ENCODE data around the gene FRMPD4. TPM values are rescaled to one million over a fixed set of nuclear protein-coding genes. Genes with fewer than 3 reads are reported as not detected.
"Not testable (repeated sequence)": the region's sequence is repeated elsewhere in the genome, so short reads cannot be mapped to it uniquely, and the experiment has no call there.

FRMPD4 gene
- polyA plus RNA-seq, 3 donors: 0.09 to 0.16 (median 0.10) TPM

DNA sequence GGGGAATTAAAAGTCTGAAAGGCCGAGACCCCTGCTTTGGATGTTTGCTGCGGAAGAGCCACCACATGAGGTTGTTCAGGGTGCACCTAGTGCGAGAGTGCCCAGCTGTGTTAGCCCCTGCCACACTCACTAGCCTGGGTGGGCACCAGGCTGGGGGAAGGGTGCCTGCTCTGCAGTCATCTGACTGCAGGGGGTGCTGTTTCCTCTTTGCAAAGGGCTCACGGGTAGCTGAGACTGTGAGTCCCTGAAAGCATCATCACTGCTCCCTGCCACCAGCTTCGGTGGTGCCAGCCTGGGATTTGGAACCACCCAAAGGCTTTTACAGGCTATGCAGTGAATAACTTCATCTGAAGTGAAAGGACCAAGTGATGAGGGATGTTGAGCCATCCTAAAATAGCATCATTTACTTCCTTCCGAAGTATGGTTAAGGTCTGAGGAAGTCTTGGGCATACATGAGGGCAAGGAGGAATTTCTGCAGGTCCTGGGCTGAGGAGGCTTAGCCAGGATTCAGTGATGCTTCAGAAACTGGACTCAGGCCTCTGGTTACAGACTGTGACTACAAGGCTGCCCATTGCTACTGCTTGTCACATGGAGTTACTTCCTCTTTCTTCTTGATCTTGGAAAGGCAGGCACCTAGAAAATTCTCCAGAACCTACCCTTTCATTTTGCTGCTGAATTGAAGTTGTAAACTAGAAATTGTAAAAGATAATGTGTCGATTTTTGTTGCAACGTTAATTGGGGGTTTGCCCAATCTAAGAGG lies 359.7 kb downstream of the FRMPD4 start:
- no peak for DNase-seq

DNA sequence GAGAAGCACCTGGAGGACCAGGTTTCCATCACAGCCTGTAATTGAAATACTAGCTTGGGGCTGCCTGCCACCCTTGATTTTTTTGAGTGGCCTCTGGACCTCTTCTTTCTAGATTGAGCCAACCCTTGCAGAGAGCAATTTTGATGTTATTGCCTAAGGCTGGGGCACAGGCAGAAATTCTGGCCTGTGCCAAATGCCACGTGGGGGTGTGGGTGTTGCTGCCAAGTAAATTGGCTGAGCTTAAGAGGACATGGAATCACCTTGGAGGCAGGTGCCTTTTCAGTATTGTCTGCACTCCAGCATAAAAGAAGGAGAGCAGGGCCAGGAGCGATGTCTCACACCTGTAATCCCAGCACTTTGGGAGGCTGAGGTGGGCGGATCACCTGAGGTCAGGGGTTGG lies 366.9 kb downstream of the FRMPD4 start:
- no peak for DNase-seq

DNA sequence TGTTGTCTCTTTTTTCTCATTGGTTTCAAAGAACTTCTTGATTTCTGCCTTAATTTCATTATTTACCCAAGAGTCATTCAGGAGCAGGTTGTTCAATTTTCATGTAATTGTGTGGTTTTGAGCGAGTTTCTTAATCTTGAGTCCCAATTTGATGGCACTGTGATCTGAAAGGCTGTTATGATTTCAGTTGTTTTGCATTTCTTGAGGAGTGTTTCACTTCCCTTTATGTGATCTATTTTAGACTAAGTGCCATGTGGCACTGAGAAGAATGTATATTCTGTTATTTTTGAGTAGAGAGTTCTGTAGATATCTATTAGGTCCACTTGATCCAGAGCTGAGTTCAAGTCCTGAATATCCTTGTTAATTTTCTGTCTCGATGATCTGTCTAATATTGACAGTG lies 377.1 kb downstream of the FRMPD4 start:
- DNase-seq: not testable (repeated sequence)

DNA sequence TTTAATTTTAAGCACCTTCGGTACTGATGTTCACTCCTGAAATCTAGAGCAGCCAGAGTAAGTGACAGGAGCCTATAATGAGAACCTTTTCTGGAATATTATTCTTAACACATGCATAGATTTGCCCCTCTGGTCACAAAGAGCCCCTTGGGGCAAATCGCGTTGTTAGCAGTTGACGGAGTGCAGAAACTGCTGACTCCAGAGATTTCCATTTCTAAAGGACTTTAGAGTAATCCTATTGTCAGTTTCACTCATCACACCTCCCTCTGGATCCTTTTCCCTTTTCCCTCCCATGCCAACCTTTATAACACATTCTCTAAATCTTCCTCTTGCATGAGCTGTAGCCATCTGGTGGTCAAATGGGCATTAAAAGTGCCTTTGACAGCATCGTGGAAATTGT lies 388.0 kb downstream of the FRMPD4 start:
- no peak for DNase-seq

DNA sequence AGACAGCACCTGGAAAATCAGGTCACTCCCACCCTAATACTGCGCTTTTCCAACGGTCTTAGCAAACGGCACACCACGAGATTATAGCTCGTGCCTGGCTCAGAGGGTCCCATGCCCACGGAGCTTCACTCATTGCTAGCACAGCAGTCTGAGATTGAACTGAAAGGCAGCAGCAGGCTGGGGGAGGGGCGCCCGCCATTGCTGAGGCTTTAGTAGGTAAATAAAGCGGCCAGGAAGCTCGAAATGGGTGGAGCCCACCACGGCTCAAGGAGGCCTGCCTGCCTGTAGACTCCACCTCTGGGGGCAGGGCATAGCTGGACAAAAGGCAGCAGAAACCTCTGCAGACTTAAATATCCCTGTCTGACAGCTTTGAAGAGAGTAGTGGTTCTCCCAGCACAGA lies 399.8 kb downstream of the FRMPD4 start:
- not testable (repeated sequence) for DNase-seq

DNA sequence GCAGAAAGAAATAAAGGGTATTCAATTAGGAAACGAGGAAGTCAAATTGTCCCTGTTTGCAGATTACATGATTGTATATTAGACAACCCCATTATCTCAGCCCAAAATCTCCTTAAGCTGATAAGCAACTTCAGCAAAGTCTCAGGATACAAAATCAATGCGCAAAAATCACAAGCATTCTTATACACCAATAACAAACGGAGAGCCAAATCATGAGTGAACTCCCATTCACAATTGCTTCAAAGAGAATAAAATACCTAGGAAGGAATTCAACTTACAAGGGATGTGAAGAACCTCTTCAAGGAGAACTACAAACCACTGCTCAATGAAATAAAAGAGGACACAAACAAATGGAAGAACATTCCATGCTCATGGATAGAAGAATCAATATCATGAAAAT lies 404.0 kb downstream of the FRMPD4 start:
- DNase-seq: not testable (repeated sequence)

DNA sequence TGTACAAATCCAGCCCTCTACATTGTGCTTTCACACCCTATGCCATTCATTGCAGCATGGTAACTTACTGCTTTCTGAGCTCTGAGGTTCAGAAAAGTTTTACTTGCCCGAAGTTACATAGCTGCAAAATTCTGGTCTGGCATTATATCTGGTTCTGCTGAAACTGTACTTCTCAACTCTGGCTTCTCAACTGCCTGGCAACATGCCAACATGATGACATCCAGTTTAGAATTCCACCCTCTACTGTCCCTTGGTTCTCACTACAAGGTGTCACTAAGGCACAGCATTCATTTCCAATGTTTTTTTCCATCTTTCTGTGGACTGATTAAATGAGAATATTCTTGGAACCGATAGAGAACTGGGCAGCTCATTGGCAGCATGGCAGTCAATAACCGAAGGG lies 410.1 kb downstream of the FRMPD4 start:
- DNase-seq: no peak

DNA sequence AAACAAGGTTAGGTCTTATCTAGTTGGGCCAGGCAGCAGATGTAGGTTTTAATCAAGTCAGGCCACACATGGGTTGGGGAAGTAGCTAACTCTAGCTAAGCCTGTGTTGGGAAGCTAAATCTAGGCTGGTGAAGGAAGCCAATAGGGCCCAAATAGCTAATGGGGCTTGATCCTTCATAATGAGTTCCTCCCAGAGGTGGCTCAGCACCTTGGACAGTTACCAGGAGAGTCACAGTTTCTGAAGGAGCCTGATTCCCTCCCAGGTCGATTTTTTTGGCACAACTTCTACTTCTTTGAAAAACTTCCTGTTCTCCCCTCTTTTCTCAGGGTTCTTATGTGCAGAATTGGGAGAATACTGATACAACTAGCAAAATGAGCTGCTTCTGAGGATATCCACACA lies 410.5 kb downstream of the FRMPD4 start:
- DNase-seq: peak; percentile 27

DNA sequence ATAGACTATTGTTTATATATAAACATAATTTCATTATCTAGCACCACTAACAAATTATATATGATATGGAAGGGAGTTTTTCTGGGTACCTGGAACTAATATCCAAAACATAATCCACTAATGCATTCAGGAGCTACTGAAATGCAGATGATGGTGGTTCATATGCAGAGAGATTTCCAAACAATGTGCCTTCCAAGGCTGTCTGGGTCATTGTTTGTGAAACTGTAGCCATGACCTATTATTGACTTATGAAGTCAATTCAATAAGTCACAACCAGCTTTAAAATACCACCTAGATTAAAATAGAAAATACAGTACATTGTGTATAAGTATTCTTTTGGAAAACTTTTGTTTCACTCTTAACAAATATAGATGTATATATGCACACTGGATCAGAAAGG lies 415.9 kb downstream of the FRMPD4 start:
- DNase-seq: no peak

DNA sequence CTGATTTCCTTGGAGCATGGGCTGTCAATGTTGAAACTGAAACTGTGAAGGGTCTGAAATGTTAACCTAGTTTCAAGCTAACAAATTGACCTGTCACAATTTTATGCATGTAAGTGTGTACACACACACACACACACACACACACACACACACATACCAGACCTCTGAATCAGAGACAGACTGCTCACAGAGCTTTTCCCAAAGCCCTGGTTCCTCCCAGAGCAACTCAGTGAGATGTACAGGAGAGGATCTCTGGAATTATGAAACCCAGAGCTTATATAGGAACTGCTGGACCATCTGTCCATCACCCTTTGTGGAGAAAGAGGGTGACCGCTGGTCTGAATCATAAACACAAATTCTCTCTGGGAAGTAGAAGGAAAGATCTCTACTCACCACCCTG lies 424.8 kb downstream of the FRMPD4 start:
- no peak for DNase-seq

DNA sequence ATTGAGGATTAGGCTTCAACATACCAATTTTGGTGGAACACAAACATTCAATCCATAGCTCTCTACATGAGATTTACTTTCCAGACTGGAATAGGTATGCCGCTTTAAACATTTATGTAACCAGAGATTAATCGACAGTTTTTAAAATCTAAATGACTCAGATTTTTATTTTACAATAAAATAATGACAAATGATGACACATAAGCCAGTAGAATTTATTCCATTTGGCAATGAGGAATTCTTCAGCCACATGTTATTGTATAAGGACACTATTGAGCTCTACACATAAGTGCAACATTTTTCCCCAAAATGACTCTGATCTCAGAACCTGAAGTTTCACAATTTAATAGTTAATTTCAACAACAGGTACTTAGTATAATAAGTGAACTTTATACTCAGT lies 425.9 kb downstream of the FRMPD4 start:
- no peak for DNase-seq

DNA sequence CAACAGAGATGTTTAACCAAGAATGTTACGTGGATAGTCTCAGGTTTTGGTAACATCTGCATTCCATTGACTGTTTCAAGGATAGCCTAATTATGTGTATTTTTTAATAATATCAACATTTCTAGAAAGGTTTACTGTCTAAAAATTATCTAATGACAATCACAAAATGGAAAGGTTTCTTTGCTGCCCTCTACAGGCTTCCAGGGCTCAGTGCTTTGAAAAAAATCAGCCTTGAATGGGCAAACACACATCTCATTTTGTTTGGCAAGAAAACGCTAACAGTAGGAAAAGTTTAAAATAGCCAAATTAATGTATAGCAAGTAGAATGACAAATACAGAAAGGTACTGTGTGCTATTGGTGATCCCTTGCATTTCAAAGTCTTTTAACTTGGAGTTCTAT lies 429.6 kb downstream of the FRMPD4 start:
- no peak for DNase-seq

DNA sequence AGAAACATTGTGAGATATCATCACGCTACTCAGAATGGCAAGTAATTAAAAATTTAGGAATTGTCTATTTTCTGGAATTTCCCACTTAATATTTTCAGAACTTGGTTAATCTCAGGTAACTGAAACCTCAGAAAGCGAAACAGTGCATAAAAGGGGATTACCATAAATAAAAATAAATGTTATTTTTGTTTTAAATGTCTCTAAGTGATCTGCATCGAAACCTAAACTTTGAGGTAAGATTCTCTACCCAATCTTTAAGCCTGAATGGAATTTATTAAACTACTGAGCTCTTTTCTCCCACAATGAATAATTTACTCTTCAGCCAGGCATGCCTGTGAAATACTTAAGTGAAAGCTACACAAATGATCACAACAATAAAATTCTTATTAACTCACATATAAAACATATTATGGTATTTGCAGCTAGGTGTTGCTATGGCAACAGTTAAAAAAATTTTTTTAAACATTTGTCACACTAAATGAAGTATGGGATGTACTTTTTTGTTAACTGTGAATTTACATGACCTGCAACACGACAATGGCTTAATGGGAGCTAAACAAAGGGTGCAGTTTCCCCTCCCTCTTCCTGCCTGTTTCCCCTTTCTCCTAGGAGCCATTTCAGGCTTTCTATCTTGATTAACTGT lies 432.7 kb downstream of the FRMPD4 start:
- no peak for DNase-seq

DNA sequence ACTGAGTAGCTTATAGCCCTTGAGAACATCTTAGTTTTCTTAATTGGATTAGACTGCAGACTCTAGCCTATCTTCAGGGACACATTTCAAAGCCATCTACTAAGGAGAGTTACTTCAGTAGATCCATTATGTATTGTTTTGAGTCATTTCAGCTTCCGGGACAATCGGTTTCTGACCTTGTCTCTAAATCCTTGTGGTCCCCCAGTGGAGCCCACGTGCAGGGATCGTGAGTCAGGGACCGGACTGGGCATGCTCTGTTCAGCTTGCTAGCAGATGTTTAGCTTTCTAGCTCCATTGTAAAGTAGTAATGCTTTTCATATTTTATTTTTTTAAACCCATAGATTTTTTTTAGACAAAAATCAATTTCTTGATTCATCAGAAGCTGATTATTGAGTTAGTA lies 441.0 kb downstream of the FRMPD4 start:
- DNase-seq: no peak

DNA sequence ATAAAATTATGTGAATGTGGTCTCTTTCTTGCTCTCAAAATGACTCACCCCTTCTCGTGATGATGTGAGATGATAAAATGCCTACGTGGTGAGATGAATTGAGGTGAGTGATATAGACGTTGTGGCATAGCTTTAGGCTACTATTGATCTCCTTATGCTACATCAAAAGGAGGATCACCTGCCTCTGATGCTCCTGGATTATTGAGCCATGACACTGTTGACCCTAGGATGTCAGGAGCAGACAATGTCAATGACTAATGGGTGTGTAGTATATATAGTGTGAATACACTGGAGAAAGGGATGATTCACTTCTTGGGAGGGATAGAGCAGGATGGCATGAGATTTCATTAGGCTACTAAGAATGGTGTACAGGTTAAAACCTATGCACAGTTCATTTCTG lies 442.3 kb downstream of the FRMPD4 start:
- DNase-seq: no peak

DNA sequence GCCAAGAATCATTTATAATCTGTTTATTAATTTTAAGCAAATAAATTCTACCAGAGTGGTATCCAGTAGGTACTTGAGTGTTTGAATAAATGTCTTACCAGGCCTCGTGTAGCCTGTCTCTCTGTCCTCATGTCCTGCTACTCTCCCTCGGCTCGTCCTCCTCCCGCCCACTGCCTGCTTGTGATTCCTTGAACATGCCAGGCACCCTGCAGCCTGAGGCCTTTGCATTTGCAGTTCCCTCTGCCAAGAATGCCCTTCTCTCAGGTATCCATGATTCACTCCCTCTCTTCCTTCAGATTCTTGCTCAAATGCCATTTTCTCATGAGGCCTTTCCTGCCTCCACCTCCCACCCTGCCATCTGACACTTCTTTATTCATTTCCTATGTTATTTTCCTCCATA lies 443.3 kb downstream of the FRMPD4 start:
- DNase-seq: no peak

DNA sequence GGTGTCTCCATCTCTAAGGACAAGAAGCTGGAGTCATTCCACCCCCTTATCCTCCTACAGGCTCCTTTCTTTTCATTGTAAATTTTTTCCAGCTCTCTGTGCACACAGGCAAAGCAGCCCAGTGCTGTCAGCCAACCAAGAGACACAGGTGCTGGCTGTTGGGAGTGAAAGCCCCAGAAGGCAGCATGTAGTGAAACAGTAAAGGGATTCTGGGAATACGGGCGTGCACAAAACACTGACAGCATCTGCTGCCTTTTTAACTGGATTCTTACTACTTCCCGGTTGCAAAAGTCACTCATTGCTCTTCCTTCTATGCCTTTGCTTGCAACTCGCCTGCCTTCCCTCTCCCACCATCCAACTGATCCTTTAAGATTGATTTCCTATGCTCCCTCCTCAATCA lies 444.4 kb downstream of the FRMPD4 start:
- DNase-seq: no peak

DNA sequence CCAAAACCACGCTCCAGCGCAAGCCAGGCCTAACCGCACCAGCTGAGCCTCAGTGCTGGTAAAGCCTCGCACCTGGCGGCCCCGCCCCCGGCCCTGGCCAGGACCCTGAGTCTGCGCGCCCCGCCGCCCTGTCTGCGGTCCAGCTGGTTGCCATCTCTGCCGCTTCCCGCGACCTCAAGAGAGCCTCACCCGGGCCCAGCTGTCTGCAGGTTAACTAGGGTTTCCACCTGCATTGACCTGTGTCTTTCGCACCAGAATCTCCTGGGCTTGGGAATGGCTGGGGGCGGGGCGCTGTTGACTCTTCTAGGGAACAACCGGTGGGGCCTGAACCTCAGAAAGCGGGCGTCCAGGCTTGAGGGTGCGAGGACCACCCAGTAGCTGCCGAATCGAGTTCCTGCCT lies 445.3 kb downstream of the FRMPD4 start:
- no peak for DNase-seq

DNA sequence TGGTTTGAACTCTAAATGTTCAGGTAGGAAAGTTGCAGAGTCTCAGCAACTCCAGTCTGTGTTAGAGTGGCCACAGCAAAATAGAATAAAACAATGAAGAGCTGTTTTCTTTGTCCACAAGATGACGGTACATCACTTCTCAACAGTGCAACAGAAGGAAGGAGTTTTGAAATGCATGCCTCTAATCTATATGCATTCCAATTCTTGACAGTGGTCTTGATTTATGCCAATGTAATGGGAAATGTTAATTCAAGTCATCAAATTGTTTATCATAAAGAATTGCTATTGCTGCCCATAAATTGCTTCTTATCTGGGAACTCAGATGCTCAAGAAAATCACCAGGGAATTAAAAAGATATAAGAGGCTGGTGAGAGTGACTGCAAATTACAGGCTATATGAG lies 457.4 kb downstream of the FRMPD4 start:
- DNase-seq: no peak

DNA sequence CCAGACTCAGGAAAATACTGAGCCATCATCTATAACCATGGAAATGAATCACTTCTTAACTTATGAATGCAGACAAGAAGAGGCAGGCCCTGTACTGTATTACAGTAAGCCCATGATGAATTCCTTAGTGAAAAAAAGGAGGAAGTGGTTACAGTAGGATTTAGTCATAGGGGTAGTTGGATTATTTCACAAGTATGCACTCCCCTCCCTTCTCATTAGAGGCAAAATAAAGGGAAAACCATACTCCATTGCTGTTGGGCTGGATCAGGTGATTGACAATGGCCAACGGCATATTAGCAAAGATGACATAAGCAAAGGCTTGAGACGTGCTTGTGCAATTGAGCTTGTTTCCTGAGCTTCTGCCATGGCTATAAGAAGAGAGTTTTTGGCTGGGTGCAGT lies 471.8 kb downstream of the FRMPD4 start:
- DNase-seq: no peak

DNA sequence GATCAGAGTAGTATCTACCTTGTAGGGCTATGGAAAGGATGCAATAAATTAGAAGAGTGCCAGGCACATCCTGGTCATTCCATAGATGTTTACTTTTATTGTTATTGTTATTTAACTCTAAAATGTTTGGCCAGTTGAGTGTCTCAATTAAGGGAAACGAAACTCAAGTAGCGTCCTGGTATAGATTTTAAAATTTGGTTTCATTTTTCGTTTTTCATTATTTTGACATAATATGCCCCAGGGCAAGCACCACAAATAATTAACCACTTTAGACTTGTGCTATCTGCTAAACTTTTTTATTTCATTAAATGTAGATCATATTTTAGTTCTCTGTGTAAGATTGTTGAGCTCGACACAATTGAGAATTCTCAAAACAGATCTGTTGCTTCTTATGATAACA lies 473.2 kb downstream of the FRMPD4 start:
- DNase-seq: no peak

DNA sequence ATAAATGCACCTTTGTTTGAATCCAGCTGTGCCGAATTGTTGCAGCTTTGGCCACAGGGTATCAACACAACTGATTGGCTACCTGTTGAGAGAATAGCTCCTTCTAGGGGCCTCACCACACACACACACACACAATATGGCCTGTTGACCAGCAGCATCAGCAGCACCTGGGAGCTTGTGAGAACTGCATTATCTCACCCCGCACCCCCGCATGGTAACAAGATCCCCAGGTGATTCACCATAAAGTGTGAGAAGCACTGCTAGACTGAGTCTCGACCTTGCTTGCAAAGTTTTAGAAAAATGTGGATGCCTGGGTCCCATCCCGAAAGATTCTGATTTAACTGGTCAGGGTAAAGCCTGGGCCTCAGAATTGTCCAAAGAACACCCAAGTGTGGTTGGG lies 476.0 kb downstream of the FRMPD4 start:
- DNase-seq: no peak

DNA sequence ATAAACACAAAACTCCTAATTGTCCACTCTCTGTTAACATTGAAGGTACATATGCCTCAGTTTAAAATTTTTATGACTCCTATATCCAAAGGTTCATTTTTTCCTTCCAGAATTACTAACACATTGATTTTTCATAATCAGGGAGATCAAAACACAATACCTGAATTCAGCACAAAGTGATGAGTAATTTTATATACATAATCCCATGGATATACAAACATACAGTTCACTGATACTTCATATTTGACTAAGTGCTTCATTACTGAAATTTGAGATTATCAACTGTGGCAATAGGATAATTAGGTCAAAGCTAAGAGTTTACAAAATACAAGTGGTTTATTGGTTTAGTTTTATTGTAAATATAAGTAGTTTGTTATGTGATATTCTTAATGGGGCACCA lies 476.8 kb downstream of the FRMPD4 start:
- no peak for DNase-seq

DNA sequence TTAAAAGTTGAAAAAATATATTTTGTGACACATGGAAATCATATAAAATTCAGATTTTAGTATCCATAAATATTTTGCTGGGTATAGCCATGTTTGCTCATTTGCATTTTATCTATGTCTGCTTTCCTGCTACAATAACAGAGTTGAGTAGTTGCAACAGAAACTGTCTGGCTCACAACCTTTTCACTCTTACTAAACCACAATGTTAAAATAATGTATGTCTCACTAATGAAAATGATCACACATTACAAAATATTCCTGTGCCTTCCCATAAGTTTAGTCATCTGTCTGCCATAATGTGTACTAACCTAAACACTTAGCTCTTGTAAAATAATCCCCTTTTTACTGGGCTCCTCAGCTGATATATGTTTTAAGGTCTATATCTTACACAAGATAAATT lies 479.0 kb downstream of the FRMPD4 start:
- no peak for DNase-seq
